ENCODE measurements around the gene ZC3HAV1L.
"Not testable (repeated sequence)": the region's sequence is repeated elsewhere in the genome, so short reads cannot be mapped to it uniquely, and the experiment has no call there.

The ZC3HAV1L gene

DNA sequence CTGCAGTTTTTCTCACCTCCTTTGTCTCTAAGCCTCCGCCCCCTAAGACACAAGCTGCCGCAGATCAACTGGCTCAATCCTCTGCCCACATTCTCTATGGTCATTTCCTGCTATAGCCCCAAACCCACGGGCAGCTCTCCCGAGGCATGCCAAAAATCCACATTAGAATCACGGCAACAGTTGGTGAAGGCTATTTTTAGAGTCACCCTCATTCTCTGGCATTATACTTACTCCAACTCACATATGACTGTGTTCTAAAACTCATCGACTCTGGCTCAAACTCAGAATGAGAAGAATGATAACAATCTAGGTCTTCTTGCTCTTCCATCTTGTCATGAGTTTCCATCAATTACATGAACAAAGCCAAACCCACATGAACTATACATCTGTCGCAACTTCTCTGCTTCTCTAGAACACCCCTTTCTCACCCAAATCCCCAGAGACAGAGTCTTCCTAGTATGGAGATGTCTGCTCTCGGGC lies 43.8 kb downstream of the ZC3HAV1L start:
- H3K9ac ChIP-seq (ENCODE audit: low read length): no peak overlapping the region
- H3K4me3 ChIP-seq (ENCODE audit: low read length): no peak overlapping the region
- no peaks in the 10 kb centered on the region for H3K27me3 ChIP-seq (ENCODE audit: control insufficient read depth, insufficient read depth, low read length)
- no peaks in the 10 kb centered on the region for H3K9me3 ChIP-seq (ENCODE audit: control insufficient read depth, low read length)
- no peaks in the 10 kb centered on the region for H3K4me1 ChIP-seq (ENCODE audit: control insufficient read depth, insufficient read depth, low read length)
- no peaks in the 10 kb centered on the region for H3K36me3 ChIP-seq (ENCODE audit: control insufficient read depth, insufficient read depth, low read length)

DNA sequence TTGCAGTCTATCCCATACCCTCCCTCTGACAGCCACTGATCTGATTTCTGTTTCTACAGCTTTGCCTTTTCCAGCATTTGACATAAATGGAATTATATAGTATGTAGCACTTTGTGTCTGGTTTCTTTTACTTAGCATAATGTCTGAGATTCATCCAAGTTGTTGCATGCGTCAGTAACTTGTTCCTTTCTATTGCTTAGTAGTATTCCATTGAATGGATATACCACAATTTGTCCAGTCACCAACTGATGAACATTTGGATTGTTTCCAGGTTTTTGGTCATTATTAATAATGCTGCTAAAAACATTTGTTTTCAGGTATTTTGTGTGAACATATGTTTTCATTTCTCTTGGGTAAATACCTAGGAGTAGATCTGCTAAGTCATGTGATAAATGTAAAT lies 48.2 kb downstream of the ZC3HAV1L start:
- Histone ChIP-seq H3K27me3 (ENCODE audit: control insufficient read depth, insufficient read depth, low read length) (no peaks in the 10 kb centered on the region), H3K9me3 (ENCODE audit: control insufficient read depth, low read length) (no peaks in the 10 kb centered on the region), H3K4me1 (ENCODE audit: control insufficient read depth, insufficient read depth, low read length) (no peaks in the 10 kb centered on the region), H3K36me3 (ENCODE audit: control insufficient read depth, insufficient read depth, low read length) (no peaks in the 10 kb centered on the region), H3K9ac (ENCODE audit: low read length) (no peak overlapping the region), H3K4me3 (ENCODE audit: low read length) (no peak overlapping the region)

DNA sequence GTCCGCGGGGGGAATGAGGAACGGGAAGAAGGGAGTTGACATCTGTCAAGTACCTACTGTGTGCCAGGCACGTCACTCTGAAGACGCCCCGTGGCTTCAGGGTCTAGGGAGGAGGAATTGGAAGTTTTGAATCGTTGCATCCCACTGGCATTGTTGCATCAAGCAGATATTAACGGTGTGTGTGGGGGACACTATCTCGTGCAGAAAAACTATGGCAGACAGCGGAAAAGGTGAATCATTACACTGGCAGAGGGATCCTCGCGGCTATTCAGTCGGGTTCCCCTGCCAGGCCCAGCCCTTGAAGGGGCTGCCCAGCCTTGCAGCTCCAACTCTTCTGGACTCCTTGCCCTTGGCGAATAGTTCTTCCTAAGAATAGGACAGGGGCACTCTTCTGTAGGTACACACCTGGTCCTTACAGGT lies 53.6 kb downstream of the ZC3HAV1L start:
- H3K4me3 ChIP-seq (ENCODE audit: low read length): peak overlapping the region; percentile 48
- H3K9me3 ChIP-seq (ENCODE audit: control insufficient read depth, low read length): no peaks in the 10 kb centered on the region
- H3K36me3 ChIP-seq (ENCODE audit: control insufficient read depth, insufficient read depth, low read length): no peaks in the 10 kb centered on the region
- H3K9ac ChIP-seq (ENCODE audit: low read length): peak overlapping the region; percentile 56
- H3K4me1 ChIP-seq (ENCODE audit: control insufficient read depth, insufficient read depth, low read length): peaks cover 11% of the 10 kb centered on the region
- H3K27me3 ChIP-seq (ENCODE audit: control insufficient read depth, insufficient read depth, low read length): no peaks in the 10 kb centered on the region

DNA sequence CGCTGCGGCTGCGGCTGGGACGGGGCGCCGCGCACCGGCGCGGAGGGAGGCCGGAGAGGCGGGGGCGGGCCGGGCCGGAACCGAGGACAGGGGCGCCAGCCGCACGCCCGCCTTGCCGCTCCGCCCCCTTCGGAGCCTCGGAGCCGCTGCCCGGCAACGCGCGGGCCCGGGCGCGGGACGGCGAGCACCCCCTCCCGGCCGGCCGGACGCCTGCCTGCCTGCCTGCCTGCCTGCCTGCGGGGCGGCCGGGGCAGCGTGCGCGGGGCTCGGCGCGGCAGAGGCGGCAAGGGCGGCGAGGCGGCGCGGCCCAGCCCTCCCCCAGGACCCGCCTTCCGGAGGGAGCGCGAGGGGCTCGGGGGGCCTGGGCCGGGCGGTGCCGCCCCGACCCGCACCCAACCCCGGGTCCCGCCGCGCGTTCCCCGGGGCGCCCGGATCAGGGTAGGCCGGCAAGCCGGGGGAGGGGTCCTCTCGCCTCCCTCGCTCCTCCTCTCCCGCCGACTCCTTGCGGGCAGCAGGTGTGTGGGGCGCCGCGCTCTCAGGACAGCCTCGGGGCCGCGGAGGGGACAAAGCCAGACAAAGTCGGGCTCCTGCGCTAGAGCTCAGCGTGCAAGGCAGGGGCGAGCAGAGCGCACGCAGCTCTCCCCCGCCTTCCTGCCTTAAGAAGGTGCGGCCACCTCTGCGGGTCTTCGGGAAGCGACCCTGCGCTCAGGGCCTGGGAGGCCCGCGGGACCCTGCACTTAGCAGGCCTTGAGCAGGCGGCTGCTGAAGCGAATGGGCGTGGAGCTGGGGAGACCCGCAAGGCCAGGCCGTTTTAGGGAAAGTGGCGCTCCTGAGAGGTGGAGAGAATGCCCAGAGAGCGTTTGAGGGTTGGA lies 54.3 kb downstream of the ZC3HAV1L start, which contains the start of gene KIAA1549:
Gene KIAA1549 (minus strand): TSS at position 58 of the 872 bp plus-strand sequence. CDS start 120 bp downstream, outside the sequence.
- peak within 1 kb of the TSS; percentile 48 for H3K4me3 ChIP-seq (ENCODE audit: low read length)
- no peaks in the 10 kb centered on the region for H3K9me3 ChIP-seq (ENCODE audit: control insufficient read depth, low read length)
- H3K27me3 ChIP-seq (ENCODE audit: control insufficient read depth, insufficient read depth, low read length): no peaks in the 10 kb centered on the region
- peak within 1 kb of the TSS; percentile 64 for H3K9ac ChIP-seq (ENCODE audit: low read length)
- H3K4me1 ChIP-seq (ENCODE audit: control insufficient read depth, insufficient read depth, low read length): peaks cover 11% of the 10 kb centered on the region
- no peaks in the 10 kb centered on the region for H3K36me3 ChIP-seq (ENCODE audit: control insufficient read depth, insufficient read depth, low read length)

DNA sequence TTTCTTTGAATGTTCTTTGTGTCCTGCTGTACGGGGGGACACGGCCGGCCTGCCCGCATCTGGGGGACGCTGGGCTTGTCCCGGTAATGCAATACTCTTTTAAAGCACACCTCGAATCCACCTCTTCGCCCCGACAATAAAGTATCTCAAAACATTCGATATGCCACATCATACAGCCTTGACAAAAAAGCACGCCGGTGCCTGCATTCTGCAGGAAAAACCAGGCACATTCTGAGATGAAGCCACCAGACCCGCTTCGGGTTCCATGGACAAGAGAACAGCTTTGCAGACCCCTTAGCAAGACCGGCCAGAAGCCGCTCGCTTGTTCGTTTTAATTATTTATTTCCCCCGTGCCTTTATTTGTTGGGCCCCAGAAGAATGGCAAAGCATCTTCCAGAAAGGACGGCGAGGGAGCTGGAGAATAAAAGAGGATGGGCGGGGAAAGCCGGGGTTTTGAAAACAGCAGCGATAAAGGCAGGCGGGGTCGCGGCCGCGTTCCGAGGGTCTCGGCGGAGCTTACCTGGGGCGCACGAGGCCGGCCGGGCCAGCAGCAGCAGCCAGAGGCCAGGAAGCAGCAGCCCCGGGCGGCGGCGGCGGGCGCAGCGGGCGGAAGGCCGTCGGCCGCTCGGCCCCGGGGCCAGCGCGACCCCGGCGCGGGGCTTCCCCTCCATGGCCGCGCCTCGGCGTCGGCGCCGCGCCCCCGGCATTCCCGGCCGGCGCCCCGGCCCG lies 55.1 kb downstream of the ZC3HAV1L start:
- Histone ChIP-seq H3K27me3 (ENCODE audit: control insufficient read depth, insufficient read depth, low read length) (no peaks in the 10 kb centered on the region), H3K9me3 (ENCODE audit: control insufficient read depth, low read length) (no peaks in the 10 kb centered on the region), H3K36me3 (ENCODE audit: control insufficient read depth, insufficient read depth, low read length) (no peaks in the 10 kb centered on the region), H3K4me3 (ENCODE audit: low read length) (peak overlapping the region; percentile 3), H3K4me1 (ENCODE audit: control insufficient read depth, insufficient read depth, low read length) (peaks cover 11% of the 10 kb centered on the region), H3K9ac (ENCODE audit: low read length) (peak overlapping the region; percentile 64)

DNA sequence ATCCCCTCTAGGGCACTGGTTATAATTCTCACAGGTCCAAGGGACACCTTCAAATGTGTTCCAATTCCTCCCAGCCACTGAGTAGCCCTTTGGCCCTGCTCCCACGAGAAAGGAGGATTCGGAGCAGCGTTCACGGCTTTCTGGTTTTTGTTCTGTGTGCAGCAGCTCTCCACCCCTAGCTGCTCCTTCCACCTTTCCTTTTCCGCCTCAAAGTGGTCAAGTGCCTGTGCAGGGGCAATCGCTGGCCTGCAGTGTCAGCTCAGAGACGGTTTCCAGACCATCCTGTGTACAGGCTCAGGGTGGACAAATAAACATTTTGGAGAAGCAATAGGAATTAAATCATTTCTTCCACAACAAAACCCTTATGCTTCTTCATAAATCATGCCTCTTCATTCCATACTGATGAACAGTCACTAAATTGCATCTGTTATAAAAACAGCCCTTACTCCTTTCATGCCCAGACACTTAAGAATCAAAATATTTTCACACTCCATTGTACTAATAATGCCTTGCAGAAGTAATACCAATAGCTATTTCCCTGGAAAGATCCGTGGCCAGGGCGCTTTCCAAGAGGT lies 55.8 kb downstream of the ZC3HAV1L start:
- Histone ChIP-seq H3K4me1 (ENCODE audit: control insufficient read depth, insufficient read depth, low read length) (peaks cover 11% of the 10 kb centered on the region), H3K27me3 (ENCODE audit: control insufficient read depth, insufficient read depth, low read length) (no peaks in the 10 kb centered on the region), H3K9me3 (ENCODE audit: control insufficient read depth, low read length) (no peaks in the 10 kb centered on the region), H3K4me3 (ENCODE audit: low read length) (peak overlapping the region; percentile 3), H3K36me3 (ENCODE audit: control insufficient read depth, insufficient read depth, low read length) (no peaks in the 10 kb centered on the region), H3K9ac (ENCODE audit: low read length) (peak overlapping the region; percentile 64)

DNA sequence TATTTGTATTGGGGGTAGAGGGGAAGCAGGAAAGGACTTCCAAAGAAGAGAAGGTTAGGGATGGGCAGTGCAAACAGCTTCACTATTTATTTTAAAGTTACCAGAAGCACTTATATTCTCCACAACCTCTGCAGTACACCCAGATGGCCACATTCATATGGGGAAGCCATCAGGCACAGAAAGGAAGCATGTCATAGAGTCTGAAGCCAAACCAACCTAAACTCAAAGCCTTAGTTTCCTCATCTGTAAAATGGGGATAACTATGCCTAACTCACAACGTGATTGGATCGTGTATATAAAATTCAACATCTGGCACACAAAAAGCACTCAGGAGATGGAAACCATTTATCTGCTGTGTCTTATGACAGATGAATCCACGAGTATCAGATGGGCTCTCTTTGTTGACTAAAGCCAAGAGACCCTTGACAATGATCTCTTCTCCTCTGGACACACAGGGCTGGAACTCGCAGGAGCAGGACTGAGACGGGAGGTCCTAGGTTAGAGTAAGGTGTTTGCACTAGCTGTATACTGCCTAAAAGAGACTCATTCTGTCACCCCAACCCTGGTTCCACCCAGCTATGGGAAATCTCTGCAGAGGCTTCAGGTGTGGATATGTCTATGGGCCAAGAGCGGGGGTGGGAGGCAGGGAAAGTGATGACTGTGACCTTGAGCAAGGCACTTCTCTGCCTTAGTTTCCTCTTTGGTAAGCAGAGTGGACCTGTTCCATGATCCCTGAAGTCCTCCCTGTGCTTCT lies 56.4 kb downstream of the ZC3HAV1L start:
- Histone ChIP-seq H3K4me1 (ENCODE audit: control insufficient read depth, insufficient read depth, low read length) (peaks cover 11% of the 10 kb centered on the region), H3K36me3 (ENCODE audit: control insufficient read depth, insufficient read depth, low read length) (no peaks in the 10 kb centered on the region), H3K9ac (ENCODE audit: low read length) (peak overlapping the region; percentile 64), H3K9me3 (ENCODE audit: control insufficient read depth, low read length) (no peaks in the 10 kb centered on the region), H3K27me3 (ENCODE audit: control insufficient read depth, insufficient read depth, low read length) (no peaks in the 10 kb centered on the region), H3K4me3 (ENCODE audit: low read length) (no peak overlapping the region)

DNA sequence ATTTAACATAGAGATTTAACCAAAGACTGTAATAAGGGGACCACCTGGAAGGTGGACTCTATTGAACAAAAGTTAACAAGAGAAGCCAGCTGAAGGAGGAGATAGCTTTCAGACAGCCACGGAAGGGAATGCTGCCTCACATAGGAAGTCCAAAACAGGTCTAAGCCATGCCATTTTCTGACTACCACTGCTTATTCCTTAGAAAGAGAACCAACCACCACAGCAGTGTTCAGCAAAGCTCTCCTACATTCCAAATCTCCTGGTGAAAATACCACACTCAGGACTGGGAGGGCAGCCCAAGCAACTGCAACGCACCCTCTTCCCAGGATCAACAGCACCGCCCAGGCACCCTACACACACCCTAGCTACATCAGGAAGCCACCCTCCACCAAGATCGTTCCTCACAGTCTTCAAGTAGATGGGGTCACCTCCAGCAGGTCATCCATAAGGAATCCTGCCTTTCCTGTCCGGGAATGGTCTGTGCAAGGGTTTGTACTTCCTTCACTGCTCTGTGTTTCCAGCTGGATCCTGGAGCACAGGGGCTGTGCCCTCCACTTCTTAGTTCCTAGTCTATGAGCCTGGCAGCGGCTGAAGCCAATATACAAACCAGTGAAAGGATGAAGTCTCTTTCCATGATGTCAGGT lies 57.2 kb downstream of the ZC3HAV1L start:
- Histone ChIP-seq H3K9me3 (ENCODE audit: control insufficient read depth, low read length) (no peaks in the 10 kb centered on the region), H3K36me3 (ENCODE audit: control insufficient read depth, insufficient read depth, low read length) (no peaks in the 10 kb centered on the region), H3K4me1 (ENCODE audit: control insufficient read depth, insufficient read depth, low read length) (peaks cover 11% of the 10 kb centered on the region), H3K9ac (ENCODE audit: low read length) (no peak overlapping the region), H3K4me3 (ENCODE audit: low read length) (no peak overlapping the region), H3K27me3 (ENCODE audit: control insufficient read depth, insufficient read depth, low read length) (no peaks in the 10 kb centered on the region)

DNA sequence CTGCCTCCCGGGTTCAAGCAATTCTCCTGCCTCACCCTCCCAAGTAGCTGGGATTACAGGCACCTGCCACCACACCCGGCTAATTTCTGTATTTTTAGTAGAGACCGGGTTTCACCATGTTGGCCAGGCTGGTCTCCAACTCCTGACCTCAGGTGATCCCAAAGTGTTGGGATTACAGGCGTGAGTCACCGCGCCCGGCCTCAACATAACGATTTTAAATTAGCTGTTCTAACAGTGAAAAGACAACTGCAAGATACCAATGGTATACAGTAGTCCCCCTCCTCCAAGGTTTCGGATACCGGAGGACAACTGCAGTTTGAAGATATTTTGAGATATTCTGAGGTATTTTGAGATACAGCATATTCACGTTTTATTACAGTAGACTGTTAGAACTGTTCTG lies 59.7 kb downstream of the ZC3HAV1L start:
- H3K27me3 ChIP-seq (ENCODE audit: control insufficient read depth, insufficient read depth, low read length); H3K36me3 ChIP-seq (ENCODE audit: control insufficient read depth, insufficient read depth, low read length); H3K9ac ChIP-seq (ENCODE audit: low read length); H3K4me3 ChIP-seq (ENCODE audit: low read length); H3K9me3 ChIP-seq (ENCODE audit: control insufficient read depth, low read length): not testable (repeated sequence)
- peaks cover 11% of the 10 kb centered on the region for H3K4me1 ChIP-seq (ENCODE audit: control insufficient read depth, insufficient read depth, low read length)

Data from mucosa of stomach (tissue), 1 donor.